22Rv1 (cell line): ENCODE measurements around the gene SLC4A7.

ENCODE experiments used
- ZFX ChIP-seq: fragments of 450-650 bp; IDR thresholded peaks from 2 replicates; pipeline ENCODE4 v1.6.1; 2017; ENCODE audit warnings: antibody characterized with exemption, borderline replicate concordance
- TF ChIP-seq, protein P1 (sequence below): fragments of 450-650 bp; IDR thresholded peaks from 2 replicates; pipeline ENCODE4 v1.5.1; 2017; ENCODE audit warnings: mild to moderate bottlenecking

DNA sequence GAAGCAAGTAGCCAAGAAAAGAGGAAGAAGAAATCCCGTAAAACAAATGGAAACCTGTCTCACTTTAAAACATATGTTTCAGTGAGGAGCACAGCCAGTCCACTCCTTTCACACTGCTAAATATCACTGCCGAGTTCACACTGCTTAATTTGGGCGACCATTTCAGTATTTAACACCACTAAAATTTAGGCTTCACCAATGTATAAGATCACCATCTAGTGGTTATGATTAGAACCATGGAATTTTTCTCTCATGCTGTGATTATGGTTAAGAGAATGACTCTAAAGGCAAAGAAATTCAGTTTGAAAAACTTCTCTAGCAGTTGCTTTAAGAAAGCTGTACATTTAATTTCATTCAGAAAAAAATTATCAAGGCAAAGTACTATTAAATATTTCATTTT lies 16.6 kb downstream of the SLC4A7 start:
- TF ChIP-seq, protein P1, sequence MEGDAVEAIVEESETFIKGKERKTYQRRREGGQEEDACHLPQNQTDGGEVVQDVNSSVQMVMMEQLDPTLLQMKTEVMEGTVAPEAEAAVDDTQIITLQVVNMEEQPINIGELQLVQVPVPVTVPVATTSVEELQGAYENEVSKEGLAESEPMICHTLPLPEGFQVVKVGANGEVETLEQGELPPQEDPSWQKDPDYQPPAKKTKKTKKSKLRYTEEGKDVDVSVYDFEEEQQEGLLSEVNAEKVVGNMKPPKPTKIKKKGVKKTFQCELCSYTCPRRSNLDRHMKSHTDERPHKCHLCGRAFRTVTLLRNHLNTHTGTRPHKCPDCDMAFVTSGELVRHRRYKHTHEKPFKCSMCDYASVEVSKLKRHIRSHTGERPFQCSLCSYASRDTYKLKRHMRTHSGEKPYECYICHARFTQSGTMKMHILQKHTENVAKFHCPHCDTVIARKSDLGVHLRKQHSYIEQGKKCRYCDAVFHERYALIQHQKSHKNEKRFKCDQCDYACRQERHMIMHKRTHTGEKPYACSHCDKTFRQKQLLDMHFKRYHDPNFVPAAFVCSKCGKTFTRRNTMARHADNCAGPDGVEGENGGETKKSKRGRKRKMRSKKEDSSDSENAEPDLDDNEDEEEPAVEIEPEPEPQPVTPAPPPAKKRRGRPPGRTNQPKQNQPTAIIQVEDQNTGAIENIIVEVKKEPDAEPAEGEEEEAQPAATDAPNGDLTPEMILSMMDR, result peak; percentile 81
- no peak for TF ChIP-seq ZFX
